Endometrial microvascular endothelial cells (primary cell): ENCODE measurements around the gene FOXJ1. TPM values are rescaled to one million over a fixed set of nuclear protein-coding genes. Genes with fewer than 3 reads are reported as not detected.

ENCODE experiments used
- in situ Hi-C: cut with HindIII; loops from 2 replicates; pipeline ENCODE4 v1.10.0; 2017; ENCODE audit warnings: low sequenced_read_pairs, low pct_unique_long_range_greater_than_20kb; ENCODE audit errors: inconsistent ontology term
- total RNA-seq: library from RNA; depleted of rRNA; stranded (reverse); fragments of >200 nt; gene quantifications from one replicate; pipeline ENCODE4 v1.2.3, GENCODE V29; 2015; ENCODE audit errors: inconsistent ontology term

Gene FOXJ1
- total RNA-seq, 1 donor from 2014 or later, result not detected

- in situ Hi-C loops, result no loop called here
Measured at GRCh38 chr17:76131692-76132573, 9.1 kb downstream of the FOXJ1 start.

- in situ Hi-C loops, result no loop called here
Measured at GRCh38 chr17:76131051-76131691, 9.9 kb downstream of the FOXJ1 start.

DNA sequence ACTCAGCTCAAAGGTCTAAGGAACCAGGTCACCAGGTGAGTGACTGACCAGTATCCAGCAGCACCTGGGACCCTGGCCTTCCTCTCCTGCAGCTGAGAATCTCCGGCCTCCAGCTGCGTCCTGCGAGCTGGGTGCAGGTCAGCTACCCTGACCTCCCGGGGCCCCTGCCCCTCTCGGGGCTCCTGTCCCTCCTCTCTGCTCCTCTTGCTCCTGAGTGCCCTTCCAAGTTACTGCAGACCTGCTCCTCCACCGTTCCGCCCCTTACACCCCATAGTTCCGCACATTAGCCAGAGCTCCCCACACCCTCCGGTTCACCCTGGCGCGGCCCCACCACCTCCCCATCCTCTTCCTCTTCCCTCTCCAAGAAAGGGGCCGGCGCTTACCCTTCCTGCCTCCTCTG lies 10.6 kb downstream of the FOXJ1 start:
- in situ Hi-C loops, result no loop called here

GRCh38 chr17:76125922-76126321 lies 15.1 kb downstream of the FOXJ1 start:
- in situ Hi-C loops, result no loop called here

DNA sequence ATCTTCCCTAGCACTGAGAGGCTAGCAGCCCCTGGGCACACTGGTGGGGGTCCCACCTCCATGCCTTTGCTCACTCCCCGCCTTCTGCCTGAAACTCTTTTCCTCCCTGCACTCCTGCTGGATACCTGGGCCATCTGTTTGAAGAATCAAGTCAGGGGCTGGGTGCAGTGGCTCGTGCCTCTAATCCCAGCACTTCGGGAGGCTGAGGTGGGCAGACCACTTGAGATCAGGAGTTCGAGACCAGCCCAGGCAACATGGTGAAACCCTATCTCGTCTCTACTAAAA lies 15.7 kb downstream of the FOXJ1 start:
- in situ Hi-C loops, result no loop called here

DNA sequence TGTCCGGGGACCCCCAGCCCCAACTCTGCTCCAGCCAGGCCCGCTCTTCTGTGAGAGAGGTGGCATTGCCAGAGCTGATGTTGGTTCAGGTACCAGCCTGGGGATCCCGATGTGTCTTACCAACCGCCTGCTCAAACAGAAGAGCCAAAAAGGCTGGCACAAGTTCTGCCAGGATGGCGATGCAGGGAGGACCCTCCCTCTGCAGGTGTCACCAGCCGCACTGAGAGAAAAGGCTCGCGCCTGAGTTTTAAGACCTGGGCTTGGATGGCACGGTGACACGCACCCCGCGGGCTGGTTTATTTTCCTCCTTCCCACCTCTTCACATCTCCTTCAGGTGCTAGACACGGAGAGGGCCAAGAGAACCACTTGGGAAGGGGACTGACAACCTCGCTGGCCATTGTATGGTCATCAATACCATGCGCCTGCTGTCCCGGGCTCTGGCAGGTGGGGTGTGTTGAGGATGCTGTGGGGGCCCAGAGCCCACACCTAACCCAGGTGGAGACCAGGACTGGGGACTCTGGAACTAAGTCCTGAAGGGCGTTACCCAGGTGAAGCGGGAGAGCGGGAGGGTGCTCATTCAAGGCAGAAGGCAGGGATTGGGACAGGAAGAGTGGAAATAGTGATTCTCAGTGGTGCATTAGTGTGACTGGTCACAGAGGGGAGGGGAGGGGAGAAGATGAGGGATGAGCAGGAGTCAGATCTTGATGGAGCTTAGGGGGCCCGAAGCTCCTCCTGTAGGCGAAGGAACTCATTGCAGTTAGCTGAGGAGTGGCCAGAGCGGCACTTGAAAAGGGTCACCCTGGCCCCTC lies 16.3 kb downstream of the FOXJ1 start:
- in situ Hi-C loops, result no loop called here

DNA sequence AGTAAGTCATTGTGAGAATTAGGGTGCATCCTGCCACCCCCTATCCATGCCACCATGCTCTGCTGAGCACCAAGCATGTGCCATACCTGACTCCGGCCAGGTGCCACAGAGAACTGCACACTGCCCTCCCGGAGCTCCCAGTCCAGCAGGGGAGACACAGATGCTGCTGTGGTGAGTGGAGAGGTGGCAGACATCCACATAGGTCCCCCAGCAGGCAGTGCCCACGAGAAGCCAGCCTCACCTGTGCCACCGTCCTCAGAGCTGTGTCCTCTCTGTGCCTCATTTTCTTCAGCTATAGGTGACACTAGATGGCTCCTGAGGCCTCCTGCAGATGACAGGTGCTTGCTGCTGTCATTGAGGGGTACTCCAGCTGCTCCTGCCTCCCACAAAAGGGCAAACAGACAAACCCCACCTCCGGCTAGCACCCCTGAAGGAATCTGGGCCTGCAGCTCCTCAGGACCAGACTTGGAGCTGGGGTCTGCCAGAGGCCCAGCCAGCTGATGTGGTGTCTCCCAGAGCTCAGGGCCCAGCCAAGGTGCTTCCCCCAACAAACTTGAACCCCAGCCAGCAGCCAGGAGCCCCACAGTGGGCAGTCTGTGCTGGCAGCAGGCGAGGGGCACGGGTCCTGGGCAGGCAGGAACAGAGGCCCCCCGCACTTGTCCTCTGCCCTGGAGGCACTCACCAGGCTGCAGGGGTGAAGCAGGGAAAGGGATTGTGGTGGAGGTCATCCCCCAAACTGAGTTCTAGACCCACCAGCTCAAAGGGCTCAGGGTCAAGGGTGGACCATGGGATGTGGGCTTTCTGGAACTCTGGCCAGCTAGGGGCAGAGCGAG lies 17.1 kb downstream of the FOXJ1 start:
- in situ Hi-C loops, result no loop called here

- in situ Hi-C loops, result no loop called here
Measured at GRCh38 chr17:76123191-76123499, 17.9 kb downstream of the FOXJ1 start.

- in situ Hi-C loops, result no loop called here
Measured at GRCh38 chr17:76122431-76123190, 18.4 kb downstream of the FOXJ1 start.

DNA sequence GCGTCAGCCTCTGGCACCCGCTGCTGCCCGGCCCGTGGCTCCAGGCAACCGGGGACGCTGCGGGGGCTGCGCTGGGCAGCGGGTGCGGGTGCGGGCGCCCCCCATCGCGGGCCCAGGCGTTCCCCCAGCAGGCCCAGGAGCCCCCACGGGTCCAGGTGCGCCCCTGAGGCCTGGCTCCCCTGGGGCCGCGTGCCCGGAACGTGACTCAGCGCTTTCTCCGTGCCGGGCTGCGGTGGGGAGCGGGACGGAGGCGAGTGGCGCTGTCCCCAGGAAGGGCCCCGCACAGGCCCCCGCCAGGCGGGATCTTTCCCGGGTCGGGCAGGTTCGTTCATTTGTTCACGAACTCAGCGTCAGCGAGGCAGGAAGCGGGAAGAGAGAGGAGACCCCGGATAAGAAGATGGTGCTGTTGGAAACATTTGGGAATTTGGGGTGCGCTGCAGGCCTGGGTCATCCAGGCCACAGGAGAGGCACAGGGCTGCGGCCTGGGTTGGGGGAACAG lies 19.1 kb downstream of the FOXJ1 start:
- in situ Hi-C loops, result no loop called here

- in situ Hi-C loops, result no loop called here
Measured at GRCh38 chr17:76120658-76121008, 20.4 kb downstream of the FOXJ1 start.

- in situ Hi-C loops, result no loop called here
Measured at GRCh38 chr17:76119409-76120371, 21.4 kb downstream of the FOXJ1 start.

GRCh38 chr17:76115138-76115754 lies 25.8 kb downstream of the FOXJ1 start:
- in situ Hi-C loops, result no loop called here

DNA sequence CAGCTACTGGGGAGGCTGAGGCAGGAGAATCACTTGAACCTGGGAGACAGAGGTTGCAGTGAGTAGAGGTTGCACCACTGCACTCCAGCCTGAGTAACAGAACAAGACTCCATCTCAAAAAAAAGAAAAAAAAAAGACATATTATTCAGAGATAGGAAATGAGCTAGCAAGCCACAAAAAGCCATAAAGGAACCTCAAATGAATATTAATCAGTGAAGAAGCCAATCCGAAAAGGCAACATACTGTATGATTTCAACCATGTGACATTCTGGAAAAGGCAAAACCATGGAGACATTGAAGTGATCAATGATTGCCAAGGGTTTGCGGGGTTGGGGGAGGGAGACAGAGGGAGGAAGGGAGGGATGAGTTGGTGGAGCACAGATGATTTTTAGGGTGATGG lies 29.1 kb downstream of the FOXJ1 start:
- in situ Hi-C loops, result no loop called here

GRCh38 chr17:76107509-76107908 lies 33.5 kb downstream of the FOXJ1 start:
- in situ Hi-C loops, result no loop called here

DNA sequence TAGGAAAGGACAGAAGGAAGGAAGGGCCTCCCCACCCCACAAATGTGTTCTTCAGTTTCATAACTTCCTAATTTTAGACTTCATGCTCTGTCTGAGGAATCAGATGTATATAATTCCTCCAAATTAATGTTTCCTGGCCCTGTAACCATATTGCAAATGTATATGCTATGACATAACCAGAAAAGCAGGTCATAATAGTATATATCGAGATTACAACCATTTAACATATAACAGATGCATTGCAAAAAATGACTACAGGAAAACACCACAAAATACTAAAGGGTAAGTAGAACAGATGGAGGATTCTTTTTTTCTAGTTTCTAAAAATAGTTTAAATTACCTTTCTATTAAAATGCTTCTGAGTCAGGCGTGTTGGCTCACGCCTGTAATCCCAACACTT lies 34.3 kb downstream of the FOXJ1 start:
- in situ Hi-C loops, result no loop called here

DNA sequence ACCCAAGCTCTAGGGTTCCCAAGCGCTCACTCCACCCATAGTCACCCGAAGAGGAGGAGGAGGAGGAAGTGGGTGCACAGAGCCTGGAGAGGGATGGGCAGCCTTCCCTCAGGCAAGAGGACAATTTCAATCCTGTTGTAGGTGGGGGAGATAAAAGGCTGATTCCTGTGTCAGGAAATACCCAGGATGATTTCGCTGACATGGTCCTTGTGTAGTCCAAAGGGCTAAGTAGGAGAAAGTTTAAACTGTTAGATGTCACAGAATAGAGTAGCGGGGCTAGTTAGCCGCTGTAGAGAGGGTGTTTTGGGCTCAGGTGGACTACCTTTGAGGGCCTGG lies 36.2 kb downstream of the FOXJ1 start:
- in situ Hi-C loops, result no loop called here
